ES-I3 (cell line): ENCODE data around the gene GSS.
"Not testable (repeated sequence)": the region's sequence is repeated elsewhere in the genome, so short reads cannot be mapped to it uniquely, and the experiment has no call there.

ENCODE experiments used
- H3K36me3 ChIP-seq: 2 replicates; pipeline ENCODE4 v1.6.1; 2013; ENCODE audit warnings: mild to moderate bottlenecking, low read length, control low read depth, moderate library complexity; ENCODE audit not compliant: insufficient read depth
- H3K4me1 ChIP-seq: 2 replicates; pipeline ENCODE4 v1.6.1; 2013; ENCODE audit warnings: mild to moderate bottlenecking, control low read depth, low read length; ENCODE audit not compliant: insufficient read depth
- H3K9ac ChIP-seq: 2 replicates; pipeline ENCODE4 v1.6.1; 2013; ENCODE audit warnings: low read depth, mild to moderate bottlenecking, low read length, moderate library complexity
- H3K9me3 ChIP-seq: 2 replicates; pipeline ENCODE4 v1.6.1; 2013; ENCODE audit warnings: mild to moderate bottlenecking, low read length, moderate library complexity; ENCODE audit not compliant: control insufficient read depth, insufficient read depth

The GSS gene

GRCh38 chr20:34898129-34898528 lies 57.5 kb downstream of the GSS start:
- H3K4me1 ChIP-seq, H3K9me3 ChIP-seq, H3K9ac ChIP-seq, H3K36me3 ChIP-seq: not testable (repeated sequence)

- Histone ChIP-seq H3K36me3 (no peaks in the 10 kb centered on the region), H3K9ac (no peak overlapping the region), H3K4me1 (peaks cover under 1% of the 10 kb centered on the region; the same call in 1 of the 2 replicates), H3K9me3 (no peaks in the 10 kb centered on the region)
Measured at GRCh38 chr20:34896086-34896621, 59.5 kb downstream of the GSS start.

GRCh38 chr20:34895465-34895864 lies 60.1 kb downstream of the GSS start:
- H3K9me3 ChIP-seq = no peaks in the 10 kb centered on the region
- H3K36me3 ChIP-seq = no peaks in the 10 kb centered on the region
- H3K4me1 ChIP-seq = peaks cover 3% of the 10 kb centered on the region; the same call in 1 of the 2 replicates
- no peak overlapping the region for H3K9ac ChIP-seq

GRCh38 chr20:34894723-34895122 lies 60.9 kb downstream of the GSS start:
- Histone ChIP-seq H3K9me3 (no peaks in the 10 kb centered on the region), H3K4me1 (peaks cover 3% of the 10 kb centered on the region; the same call in 1 of the 2 replicates), H3K9ac (no peak overlapping the region), H3K36me3 (no peaks in the 10 kb centered on the region)

- Histone ChIP-seq H3K36me3 (no peaks in the 10 kb centered on the region), H3K9ac (no peak overlapping the region), H3K4me1 (peaks cover 3% of the 10 kb centered on the region; the same call in 1 of the 2 replicates), H3K9me3 (no peaks in the 10 kb centered on the region)
Measured at GRCh38 chr20:34892671-34893070, 62.9 kb downstream of the GSS start.

GRCh38 chr20:34891166-34892062 lies 64.2 kb downstream of the GSS start:
- Histone ChIP-seq H3K9me3 (no peaks in the 10 kb centered on the region), H3K36me3 (no peaks in the 10 kb centered on the region), H3K9ac (no peak overlapping the region), H3K4me1 (peaks cover 3% of the 10 kb centered on the region; the same call in 1 of the 2 replicates)

GRCh38 chr20:34888468-34888867 lies 67.1 kb downstream of the GSS start:
- Histone ChIP-seq H3K4me1 (peaks cover 3% of the 10 kb centered on the region; the same call in 1 of the 2 replicates), H3K36me3 (no peaks in the 10 kb centered on the region), H3K9me3 (no peaks in the 10 kb centered on the region), H3K9ac (no peak overlapping the region)

- Histone ChIP-seq H3K36me3 (no peaks in the 10 kb centered on the region), H3K9me3 (no peaks in the 10 kb centered on the region), H3K4me1 (peaks cover 3% of the 10 kb centered on the region; the same call in 1 of the 2 replicates)
Measured at GRCh38 chr20:34887023-34887422, 68.6 kb downstream of the GSS start.

GRCh38 chr20:34886122-34886521 lies 69.5 kb downstream of the GSS start:
- Histone ChIP-seq H3K4me1 (peaks cover 2% of the 10 kb centered on the region; the same call in 1 of the 2 replicates), H3K9me3 (no peaks in the 10 kb centered on the region), H3K9ac (no peak overlapping the region), H3K36me3 (no peaks in the 10 kb centered on the region)

More at GRCh38 chr20:34887023-34887422, 68.6 kb downstream of the GSS start:
- no peak overlapping the region for H3K9ac ChIP-seq

GRCh38 chr20:34884260-34884659 lies 71.3 kb downstream of the GSS start:
- H3K4me1 ChIP-seq = no peaks in the 10 kb centered on the region
- no peak overlapping the region for H3K9ac ChIP-seq
- no peaks in the 10 kb centered on the region for H3K36me3 ChIP-seq
- H3K9me3 ChIP-seq = no peaks in the 10 kb centered on the region

- Histone ChIP-seq H3K9ac (no peak overlapping the region), H3K4me1 (no peaks in the 10 kb centered on the region), H3K36me3 (no peaks in the 10 kb centered on the region)
Measured at GRCh38 chr20:34883809-34884208, 71.8 kb downstream of the GSS start.

GRCh38 chr20:34883087-34883688 lies 72.4 kb downstream of the GSS start:
- no peaks in the 10 kb centered on the region for H3K9me3 ChIP-seq
- H3K9ac ChIP-seq = no peak overlapping the region
- no peaks in the 10 kb centered on the region for H3K4me1 ChIP-seq
- no peaks in the 10 kb centered on the region for H3K36me3 ChIP-seq

More at GRCh38 chr20:34883809-34884208, 71.8 kb downstream of the GSS start:
- no peaks in the 10 kb centered on the region for H3K9me3 ChIP-seq

GRCh38 chr20:34881689-34882088 lies 73.9 kb downstream of the GSS start:
- Histone ChIP-seq H3K36me3 (no peaks in the 10 kb centered on the region), H3K4me1 (no peaks in the 10 kb centered on the region), H3K9me3 (no peaks in the 10 kb centered on the region), H3K9ac (no peak overlapping the region)

GRCh38 chr20:34880971-34881370 lies 74.6 kb downstream of the GSS start:
- not testable (repeated sequence) for H3K9ac ChIP-seq, H3K9me3 ChIP-seq, H3K36me3 ChIP-seq, H3K4me1 ChIP-seq
